ENCODE data around the gene RANBP3.

The RANBP3 gene

DNA sequence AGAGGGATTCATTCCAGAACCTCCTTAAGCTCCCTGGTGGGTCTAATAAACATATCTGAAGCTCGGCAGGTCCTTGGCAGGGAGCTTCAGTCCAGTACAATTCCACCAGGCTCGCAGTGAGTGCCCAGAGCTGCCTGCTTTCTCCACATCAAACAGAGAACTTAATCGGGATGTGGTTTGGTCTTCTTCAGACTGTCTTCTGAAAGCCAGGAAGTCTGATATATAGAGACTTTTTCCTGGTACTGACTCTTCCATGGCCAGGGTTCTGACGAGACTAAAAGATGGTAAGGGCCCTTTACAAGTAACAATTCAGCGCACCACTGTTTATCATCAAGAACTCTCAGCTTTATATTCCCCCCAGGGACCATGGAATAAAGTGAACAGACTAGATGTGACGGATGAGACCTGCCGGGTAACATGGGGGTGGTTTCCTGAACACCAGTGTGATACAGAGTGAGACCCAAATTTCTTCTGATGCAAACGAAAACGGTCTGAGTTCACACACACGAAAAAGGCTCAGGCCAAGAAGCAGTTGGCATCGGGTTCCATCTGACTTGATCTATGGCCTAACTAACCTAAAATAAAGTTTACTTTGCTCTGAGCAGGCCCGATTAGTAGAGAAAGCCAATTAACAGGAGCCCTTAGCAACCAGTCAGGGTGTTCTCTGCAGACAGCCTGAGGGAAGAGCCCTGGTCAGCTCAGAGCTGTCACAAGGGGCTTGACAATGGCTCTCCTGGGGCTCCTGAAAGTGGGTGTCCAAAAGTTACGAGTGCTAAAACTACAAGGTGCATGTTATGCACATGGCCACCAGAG is 29.0 kb downstream of the RANBP3 start:
- DNase-seq: no peak

DNA sequence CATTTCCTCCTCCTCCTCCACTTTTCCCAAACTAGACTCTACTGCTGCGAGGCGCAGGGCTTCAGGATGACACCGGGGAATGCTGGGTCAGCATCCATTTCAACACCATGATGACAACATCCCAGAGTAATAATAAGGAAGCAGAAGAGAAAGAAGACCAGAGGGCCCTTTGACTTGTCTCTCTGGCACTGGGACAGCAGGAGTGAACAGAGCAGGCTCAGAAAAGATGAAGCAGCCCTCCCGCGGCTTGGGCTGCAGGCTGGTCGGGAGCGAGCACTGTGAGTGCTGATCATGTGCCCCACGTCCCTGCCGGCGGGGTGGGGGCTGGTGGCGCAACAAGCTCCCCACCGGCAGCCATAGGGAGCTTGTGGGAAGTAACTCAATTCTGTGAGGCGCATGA is 30.5 kb downstream of the RANBP3 start:
- no peak for DNase-seq

DNA sequence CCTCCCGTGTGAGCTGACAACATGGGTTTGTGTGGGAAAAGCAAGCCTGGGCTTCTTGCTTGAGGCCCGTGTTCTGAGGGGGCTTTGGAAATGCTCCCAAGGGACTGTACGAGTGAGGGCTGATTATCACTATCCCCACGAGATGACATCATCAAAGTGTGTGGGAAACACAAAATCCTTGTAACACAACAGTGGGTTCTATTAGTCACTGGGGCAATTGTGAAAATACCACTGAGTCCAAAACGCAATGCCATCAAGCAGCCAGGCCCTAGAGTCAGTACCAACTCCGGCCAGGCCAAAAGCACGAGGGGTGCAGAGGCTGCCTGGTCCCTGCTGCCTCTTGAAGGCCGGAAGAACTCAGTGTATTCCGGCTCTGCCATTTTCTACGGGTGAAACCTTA is 34.3 kb downstream of the RANBP3 start:
- no peak for DNase-seq

DNA sequence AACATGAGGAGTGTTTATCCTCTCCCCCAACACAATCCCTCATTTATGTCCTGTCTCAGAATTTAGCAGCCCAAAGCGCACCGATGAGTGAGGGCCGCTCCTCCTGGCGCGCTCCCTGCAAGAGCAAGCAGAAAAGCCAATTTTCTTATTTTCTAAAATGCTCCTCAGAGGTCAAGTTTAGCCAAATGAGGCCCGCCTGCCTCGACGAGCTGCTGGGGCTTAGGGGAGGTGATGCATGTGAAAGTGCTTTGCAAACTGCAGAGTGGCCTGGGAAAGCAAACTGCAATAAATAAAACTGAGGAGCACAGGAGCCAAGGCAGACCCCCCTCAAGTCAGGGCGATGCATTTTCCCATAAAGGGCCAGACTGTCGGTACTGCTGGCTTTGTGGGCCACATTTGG is 34.9 kb downstream of the RANBP3 start:
- no peak for DNase-seq

DNA sequence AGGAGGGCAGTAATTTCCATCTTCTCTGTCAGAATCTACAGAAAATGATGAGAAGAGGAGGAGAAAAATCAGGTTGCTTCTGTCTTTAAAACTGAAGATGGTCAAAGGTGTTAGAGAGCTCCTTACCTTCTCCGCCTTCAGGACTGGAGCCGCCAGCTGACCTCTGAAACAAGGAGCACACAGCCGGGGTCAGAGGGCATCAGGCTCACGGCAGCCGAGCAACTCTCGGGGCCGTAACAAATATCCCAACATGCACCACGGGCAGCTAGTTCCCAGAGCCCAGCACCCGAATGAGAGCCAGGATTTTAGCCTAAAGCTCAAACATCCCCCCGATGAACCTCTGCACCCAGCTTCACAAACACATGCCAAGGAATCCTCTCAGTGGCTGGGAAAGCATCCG is 36.3 kb downstream of the RANBP3 start:
- no peak for DNase-seq

DNA sequence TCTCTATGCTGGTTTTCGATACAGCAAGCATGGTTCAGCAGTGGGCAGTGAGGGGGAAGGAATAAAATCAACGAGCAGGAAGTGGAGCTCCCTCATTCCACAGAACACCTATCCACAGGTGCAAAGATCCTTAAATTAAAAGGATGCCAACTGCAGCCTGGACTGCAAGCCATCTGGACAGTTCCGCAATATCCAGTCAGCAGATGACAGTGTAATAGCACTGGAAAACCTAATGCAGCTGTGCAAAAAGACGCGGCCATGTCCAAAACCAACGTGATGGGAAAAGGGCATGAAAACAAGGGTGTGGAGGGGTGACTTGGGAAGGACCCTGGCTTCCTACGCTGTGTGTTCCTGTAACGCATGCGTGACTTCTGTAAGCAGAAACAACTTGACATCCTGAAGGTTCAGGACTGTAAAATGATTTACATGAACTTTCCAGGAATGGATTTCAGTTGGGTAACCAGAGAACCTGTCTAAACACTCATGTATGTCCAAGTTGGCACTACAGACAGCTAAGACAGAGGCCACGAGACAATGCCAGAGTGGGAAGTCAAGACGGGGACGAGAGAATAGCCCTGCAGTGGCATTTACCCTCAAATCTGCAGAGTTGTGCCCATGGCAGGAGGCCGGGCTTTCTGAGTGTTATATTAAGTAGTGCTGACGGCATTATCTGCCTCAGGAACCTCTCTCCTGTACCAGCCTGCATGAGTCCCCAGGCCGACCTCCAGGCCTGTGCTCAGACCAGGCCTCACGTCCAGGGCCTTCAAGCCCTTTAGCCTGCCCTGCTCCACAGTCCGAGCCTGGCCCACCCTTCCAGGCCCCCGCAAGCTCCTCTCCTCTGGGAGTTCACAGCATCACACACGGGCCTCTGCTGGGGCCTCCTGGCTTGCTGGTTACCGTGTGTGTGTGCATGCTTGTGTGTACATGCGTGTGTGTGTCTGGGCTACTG is 37.4 kb downstream of the RANBP3 start:
- DNase-seq: no peak

DNA sequence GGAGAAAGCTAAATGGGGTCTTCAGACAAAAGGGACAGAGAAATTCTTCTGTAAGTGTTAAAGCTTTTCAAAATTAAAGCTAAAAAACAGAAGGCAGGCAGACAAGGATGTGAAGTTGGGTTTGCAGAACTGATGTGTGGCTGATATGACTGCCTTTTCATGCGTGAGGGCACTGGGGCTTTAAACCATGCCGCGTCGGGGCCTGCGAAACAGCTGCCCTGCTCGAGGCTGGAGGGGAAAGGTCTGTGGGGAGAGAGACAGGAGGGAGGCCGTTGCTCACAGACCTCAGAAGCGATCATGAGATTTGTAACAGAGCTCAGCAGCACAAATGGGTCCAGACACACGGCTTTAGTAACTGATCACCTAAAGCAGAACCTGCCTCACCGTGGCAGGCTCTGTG is 40.4 kb downstream of the RANBP3 start:
- no peak for DNase-seq

DNA sequence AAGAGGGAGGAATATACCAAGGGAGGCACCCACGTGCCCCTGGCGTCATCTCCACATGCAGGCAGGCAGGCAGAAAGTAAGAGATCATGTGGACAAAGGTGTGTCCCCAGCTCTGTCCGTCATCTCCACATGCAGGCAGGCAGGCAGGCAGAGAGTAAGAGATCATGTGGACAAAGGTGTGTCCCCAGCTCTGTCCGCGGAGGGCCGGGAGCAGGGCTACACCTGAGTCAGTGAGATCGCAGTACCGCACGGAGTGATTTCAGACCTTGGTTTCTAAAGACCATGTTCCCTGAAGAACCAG is 41.7 kb downstream of the RANBP3 start:
- DNase-seq: no peak

DNA sequence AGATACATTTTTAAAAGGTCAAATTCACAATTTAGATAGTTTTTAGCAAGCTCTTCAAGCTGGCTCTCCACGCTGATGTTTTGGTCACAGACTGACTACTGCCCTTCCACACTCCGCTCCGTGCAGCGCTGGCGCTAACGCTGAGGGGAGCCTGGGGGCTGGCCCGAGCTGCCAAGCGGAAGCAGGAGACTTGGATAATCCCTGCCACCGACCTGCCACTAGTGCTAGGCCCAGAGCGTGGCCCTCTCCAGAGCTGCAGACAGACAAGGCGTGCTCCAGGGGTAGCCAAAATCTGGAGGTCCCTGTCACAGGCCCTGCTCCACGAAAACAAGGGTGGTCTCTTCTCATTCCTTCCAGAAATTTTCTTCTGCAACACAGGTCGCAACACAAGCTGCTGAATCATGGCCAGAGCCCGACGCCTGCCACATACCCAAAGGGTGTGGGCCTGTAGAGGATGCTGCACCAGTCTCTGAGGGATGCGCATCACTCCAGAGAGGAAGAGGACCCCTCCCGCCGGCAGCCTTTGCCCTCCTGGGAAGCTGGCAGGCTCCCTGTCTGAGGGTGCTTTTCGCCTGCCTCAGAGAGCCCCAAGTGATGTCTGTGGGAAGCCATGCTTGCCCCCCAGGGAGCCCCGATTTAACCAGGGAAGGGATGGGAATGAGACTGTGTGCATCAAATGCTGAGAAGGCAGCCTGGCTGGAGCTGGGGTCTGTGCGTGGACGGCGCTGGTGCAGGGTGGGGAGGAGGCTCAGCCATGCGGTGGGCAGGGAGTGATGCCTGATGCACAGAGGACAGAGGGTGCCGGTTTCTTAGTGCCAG is 42.3 kb downstream of the RANBP3 start:
- DNase-seq: no peak

DNA sequence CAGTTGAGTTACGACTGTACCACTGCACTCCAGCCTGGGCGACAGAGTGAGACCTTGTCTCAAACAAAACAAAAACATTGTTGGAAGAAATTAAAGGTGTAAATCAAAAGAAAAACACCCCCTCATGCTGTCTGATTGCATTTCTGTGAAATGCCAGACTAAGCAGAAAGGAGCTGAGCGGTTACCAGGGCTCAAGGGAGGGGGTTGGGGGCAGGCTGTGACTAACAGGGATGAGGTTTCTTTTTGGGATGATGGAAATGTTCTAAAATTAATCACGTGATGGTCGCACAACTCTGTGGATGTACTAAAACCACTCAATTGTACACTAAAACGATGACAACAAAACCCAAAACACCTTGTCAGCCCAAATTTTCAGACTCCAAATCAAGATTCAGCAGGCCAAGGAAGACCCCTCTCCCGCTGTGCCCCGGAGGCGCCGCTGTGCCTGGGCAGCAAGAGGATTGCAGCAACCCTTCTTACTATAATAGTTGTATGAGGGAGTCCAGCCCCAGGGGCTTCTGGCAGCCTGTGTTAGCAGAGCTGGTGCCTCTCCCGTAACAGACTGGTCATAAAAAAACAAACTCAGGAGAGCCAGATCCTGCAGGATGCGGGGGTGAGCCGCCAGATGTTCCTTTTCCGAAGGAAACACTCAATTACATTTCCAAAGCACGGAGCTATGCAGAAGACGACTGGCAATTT is 43.0 kb downstream of the RANBP3 start:
- no peak for DNase-seq

DNA sequence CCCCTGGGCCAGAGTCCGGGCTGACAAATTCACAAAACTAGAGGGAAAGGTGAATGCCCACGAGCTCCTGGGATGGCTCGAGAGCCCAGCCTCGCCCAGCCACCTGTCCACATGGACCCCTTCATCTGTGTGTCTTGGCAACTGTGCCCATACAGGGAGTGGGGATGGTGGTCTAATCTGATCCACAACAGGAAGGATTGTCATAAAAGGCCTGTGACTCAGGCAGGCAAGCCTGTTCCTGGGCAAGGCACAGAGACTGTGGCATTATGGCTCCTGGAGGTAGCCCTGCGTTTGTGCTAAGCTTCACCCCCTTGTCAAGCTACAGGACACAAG is 43.9 kb downstream of the RANBP3 start:
- no peak for DNase-seq

DNA sequence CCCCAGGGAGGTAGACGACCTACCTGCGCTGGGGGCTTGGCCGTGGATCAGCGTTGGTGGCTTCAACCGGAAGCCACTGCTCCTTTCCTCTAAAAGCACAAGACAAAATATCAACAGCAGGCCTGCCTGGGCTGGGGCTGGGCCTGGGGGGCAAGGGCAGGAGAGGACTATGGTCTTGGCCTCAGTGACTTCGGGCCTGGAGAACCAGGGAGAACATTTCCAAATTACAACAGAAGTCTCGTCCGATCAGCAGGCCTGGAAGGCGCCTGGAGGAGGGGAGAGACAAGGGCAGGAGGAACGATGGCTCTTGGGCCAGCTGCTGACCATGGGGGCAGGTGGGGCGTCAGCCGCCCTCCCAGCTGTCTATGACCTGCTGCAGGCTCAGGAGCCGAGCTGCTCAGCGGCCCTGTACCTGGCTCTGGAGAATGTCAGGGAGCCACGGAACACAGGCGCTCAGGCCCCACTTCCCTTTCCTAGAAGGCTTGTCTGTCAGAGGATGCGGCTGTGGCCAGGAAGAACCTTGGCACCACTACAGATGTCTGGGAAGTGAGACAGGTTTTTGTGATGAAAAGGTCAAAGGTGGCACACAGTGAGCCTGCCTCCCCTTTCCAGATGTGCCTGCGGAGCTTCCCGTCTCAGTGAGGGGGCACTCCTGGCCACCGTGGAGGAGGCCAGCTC is 44.4 kb downstream of the RANBP3 start:
- DNase-seq: no peak

DNA sequence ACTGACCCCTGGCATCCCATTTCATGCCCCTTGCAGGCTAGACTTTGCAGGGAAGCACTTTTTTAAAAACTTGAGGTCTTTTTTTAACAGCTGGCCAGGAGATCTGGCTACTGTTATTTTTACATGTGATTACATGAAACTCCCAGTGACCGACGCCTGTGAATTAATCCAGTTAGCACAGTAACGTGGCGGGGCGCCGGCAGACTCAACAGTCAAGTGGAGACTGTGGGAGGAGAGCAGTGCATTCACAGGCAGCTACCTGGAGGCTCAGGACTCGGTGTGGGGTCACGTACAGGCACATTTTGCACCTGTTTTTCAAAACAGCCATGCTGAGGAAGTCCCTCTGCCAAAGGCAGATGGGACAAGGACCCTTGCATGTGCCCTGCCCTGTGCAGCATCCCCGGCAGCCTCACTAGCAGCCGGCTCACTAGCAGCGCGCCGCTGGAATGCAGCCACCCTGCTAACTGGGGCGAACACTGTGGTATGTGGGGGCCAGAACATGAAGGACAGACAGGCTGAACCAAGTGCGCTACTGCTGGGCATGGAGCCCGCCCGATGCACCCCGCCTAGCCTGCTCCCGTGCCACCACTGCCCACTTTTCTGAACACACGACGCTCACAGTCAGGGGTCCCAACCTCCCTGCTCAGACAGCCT is 45.2 kb downstream of the RANBP3 start:
- no peak for DNase-seq

DNA sequence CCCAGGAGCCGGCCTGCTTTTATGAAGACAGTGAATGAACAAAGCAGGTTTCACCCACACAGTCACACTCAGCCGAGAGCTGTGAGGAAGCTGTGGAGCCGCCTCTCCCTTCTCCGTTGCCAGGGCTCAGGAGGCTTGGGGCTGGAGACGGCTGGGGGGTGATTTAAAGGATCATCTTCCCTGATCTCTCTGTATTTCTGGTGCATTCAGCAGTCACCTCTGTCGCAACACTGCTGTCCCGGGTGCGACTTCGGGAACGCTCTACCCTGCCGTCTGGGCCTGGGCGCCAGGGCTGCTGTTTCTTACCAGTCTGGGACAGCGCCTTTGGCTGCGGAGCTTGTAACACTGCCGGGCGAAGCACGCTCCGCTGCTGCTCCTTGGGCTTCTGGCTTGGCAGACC is 45.8 kb downstream of the RANBP3 start:
- no peak for DNase-seq

DNA sequence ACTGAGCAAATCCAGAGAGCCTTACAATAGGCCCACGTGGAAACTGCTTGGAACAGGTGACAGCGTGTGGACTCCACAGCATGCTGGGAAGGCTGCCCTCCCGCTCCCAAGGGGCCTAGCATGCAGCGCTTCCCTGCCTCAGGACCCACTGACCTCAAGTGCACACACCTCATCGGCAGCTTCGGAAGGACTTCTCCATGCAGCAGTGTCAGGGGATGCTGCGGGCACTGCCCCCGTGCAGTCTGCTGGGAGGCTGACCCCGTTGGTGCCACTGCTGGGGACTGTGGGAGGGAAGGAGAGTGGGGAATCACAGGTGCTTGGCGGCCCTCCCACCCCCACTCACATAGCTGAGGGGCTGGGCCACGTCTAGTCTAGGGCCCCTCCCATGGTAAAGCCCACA is 46.7 kb downstream of the RANBP3 start:
- no peak for DNase-seq

DNA sequence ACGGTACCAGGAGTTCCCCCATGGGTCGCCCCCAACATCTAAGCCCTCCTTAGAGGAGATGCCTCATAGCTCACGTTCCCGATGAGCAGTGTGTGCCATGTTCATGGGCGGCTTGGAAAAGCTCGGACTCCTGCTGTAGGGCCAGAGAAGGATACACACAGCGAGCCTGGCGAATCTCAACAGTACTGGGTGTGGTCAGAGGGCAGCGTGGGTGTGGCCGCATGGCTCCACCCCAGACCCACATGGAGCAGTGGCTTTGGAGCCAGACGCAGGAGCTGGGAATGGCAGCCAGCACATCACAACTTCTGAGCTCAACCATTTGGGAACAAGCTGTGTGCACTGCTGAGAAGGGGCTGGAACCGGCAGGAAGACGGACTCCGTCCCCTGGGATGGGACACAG is 48.3 kb downstream of the RANBP3 start:
- no peak for DNase-seq

DNA sequence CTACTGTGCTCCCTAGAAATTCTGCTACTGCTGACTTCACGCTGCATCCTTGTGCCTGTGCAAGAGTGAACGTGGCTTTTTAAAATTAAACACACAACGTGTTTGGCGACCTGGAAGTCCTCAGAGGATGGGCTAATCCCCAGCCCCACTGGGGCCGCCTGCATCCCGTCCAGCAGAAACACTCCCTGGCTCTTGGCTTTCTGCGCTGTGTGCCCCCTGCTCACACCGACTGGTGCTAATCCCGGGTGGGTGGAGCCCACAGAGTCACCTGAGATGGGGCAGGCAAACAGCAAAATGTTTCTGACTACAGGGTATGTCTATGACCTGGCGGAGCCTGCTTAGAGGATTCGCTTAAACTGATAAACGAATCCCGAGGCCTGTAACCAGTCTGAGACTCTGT is 48.8 kb downstream of the RANBP3 start:
- DNase-seq: no peak

DNA sequence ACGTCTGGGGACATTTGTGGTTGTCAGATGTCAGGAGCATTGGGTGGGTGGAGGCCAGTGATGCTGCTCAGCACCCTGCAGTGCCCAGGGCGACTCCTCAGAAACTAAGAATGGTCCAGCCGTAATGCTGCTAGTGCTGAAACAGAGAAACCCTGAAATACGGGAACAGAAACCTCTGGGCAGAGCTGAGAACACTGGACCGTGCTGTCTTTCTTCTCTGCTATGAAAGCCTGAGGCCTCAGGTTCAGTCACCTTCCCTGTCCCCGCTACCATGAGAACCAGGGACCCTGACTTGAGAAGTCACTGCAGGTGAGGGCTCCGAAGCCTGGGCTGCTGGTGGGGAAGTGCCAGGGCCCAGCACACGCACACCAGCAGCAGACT is 50.5 kb downstream of the RANBP3 start:
- no peak for DNase-seq

DNA sequence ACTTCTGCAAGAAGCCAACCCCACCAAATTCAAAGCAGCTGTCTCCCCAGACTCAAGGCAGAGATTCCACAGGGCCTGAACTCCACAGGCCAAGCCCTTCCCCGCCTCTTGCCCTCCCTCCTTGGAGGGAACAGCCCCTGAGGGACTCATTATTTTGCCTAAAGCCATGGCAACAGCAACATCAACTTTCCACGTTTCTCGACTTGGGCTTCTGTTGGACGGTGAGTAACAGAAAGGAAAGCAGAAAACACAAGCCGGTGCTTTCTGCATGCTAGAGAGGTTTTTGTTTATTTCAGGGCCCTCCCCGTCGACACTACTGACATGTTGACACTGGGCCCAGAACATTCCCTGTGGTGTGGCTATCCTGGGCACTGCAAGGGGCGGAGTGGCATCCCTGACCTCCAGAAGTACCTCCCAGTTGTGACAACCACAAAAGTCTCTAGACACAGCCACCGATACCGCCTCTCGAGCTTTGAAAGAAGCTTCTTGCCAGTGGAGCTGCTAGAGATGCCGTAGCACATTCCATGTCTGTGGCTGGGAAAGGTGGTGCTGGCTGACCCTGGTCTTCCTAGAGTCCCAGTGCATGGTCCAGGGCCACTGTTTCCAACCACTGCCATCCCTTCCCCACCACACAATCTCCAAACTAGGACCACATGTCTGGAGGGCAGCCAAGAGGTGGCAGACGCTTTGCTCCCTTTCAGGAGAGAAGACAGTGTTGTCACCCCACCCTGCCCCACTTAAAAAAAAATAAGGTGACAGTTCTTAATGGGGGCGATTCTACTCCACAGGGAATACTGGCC is 51.1 kb downstream of the RANBP3 start:
- DNase-seq: no peak

DNA sequence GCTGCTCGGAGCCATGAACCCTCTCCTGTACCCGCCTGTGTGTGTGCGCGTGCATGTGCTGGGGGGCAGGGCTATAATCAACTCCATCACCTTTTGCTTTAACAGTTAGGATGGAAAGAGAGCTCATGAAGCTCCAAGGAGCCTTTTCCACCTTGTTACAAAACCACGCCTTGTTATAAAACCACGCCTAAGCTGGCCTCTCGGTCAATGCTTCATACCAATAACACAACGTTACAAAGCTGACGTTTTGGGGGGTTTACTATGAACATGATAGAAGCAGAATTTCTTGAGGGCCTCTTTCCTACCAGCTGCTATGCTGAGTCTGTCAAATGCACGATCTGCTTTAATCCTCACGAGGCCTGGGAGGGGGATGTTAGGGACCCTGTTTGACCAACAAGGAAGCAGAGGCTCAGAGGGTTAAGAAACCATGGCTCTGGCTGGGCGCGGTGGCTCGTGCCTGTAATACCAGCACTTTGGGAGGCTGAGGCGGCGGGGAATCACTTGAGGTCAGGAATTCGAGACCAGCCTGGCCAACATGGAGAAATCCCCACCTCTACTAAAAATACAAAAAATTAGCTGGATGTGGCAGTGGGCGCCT is 52.0 kb downstream of the RANBP3 start:
- DNase-seq: no peak

DNA sequence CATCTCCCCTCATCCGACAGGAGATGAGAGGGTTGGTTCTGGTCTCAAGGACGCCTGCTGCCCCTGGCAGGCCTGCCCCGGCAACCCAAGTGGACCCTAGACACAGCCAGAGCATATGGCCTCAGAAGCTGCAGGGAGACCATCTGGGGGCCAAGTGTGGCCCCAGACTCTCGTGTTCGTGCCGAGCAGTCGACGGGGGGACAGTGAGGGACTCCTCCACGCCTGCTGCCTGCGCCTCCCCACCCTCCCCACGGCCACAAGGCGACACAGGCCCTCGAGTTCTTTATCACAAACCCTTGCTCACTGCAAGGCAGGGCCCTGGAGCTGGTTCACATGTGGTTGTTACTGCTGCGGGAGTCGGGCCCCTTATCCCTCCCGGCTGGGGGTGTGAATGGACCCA is 54.6 kb downstream of the RANBP3 start:
- no peak for DNase-seq
